ENCODE measurements around the gene INIP. TPM values are rescaled to one million over a fixed set of nuclear protein-coding genes. Genes with fewer than 3 reads are reported as not detected.
"Not testable (repeated sequence)": the region's sequence is repeated elsewhere in the genome, so short reads cannot be mapped to it uniquely, and the experiment has no call there.

Gene INIP
- total RNA-seq, 1 donor from 2014 or later = 20.5 TPM

- no peak for DNase-seq
Observed at GRCh38 chr9:112734892-112735291, 17.0 kb upstream of the INIP start.

- DNase-seq = no peak
Observed at GRCh38 chr9:112731971-112732370, 14.1 kb upstream of the INIP start.

- no peak for DNase-seq
Observed at GRCh38 chr9:112728401-112728800, 10.5 kb upstream of the INIP start.

- DNase-seq = no peak
Observed at GRCh38 chr9:112726428-112726827, 8.5 kb upstream of the INIP start.

GRCh38 chr9:112725961-112726360 is 8.0 kb upstream of the INIP start:
- DNase-seq = no peak

- not testable (repeated sequence) for DNase-seq
Observed at GRCh38 chr9:112722749-112723148, 4.8 kb upstream of the INIP start.

GRCh38 chr9:112720113-112720780 is 2.3 kb upstream of the INIP start:
- no peak for DNase-seq

GRCh38 chr9:112719696-112720095 is 1.8 kb upstream of the INIP start:
- DNase-seq = no peak

GRCh38 chr9:112719241-112719691 is 1.3 kb upstream of the INIP start:
- peak; percentile 24 for DNase-seq

- no peak for DNase-seq
Observed at GRCh38 chr9:112712678-112713077, 5.2 kb downstream of the INIP start.

GRCh38 chr9:112711050-112711689 is 6.7 kb downstream of the INIP start:
- DNase-seq = peak; percentile 43

GRCh38 chr9:112705768-112706427 is 12.0 kb downstream of the INIP start:
- peak; percentile 63 for DNase-seq

- DNase-seq = no peak
Observed at GRCh38 chr9:112703304-112703703, 14.6 kb downstream of the INIP start.

- no peak for DNase-seq
Observed at GRCh38 chr9:112700085-112700484, 17.8 kb downstream of the INIP start.

GRCh38 chr9:112699230-112699629 is 18.7 kb downstream of the INIP start:
- DNase-seq = no peak

GRCh38 chr9:112696461-112696860 is 21.5 kb downstream of the INIP start:
- no peak for DNase-seq

GRCh38 chr9:112694706-112695555 is 23.0 kb downstream of the INIP start:
- DNase-seq = no peak

- DNase-seq = no peak
Observed at GRCh38 chr9:112689161-112689740, 28.7 kb downstream of the INIP start.

GRCh38 chr9:112680731-112681402 is 37.0 kb downstream of the INIP start:
- DNase-seq = no peak

GRCh38 chr9:112677040-112677439 is 40.9 kb downstream of the INIP start:
- DNase-seq = no peak

GRCh38 chr9:112673221-112673620 is 44.7 kb downstream of the INIP start:
- DNase-seq = not testable (repeated sequence)
